Measurements from ENCODE around the gene OR5M10. TPM values are rescaled to one million over a fixed set of nuclear protein-coding genes. Genes with fewer than 3 reads are reported as not detected.

The OR5M10 gene
- total RNA-seq (not detected in 2 replicates), polyA plus RNA-seq (not detected in 2 replicates), polyA minus RNA-seq (not detected in 2 replicates), Bru-seq, nascent RNA (not detected), BruChase-seq, experiment 1, labeled RNA remaining after a 6-hour chase (not detected), BruChase-seq, experiment 2, labeled RNA remaining after a 2-hour chase (not detected)
- not detected in 2 replicates for polyA plus RNA-seq (2011; cell fraction: cytosol; rRNA removed)
- polyA plus RNA-seq (2011; cell fraction: nucleus; rRNA removed): not detected in 2 replicates
- polyA plus RNA-seq (2012): not detected in 2 replicates
- polyA minus RNA-seq (2011; cell fraction: cytosol; rRNA and poly(A)+ RNA removed): not detected
- not detected in 2 replicates for polyA minus RNA-seq (2011; cell fraction: nucleus; rRNA and poly(A)+ RNA removed)
- long read RNA-seq: 0 reads

DNA sequence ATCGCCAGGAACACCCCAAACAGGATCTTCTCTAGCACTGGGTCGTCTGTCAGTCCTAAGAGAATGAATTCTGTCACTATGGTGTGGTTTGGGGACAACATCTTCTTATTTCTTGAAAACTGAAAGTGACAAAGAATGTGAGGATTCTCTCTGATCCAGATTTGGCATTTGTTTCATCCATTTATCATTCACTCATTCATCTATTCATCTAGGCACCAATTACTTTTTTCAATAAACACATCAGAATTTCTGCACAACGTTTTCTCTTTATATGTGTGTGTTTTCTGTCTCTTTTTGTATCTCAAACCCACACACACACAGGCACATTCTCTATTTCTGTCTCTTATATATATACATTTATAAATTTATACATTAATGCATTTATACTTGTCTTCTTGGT is at the start of gene OR5M10:
TSS of gene OR5M10 (minus strand) at position 101 of the 400 bp plus-strand sequence. CDS start at position 101, 0 bp downstream.
- H3K36me3 ChIP-seq (ENCODE audit: control insufficient read depth in 2 of 2, extremely low read depth in 1 of 2, insufficient read depth in 2 of 2, low read length in 2 of 2): no peaks in the 10 kb centered on the region
- no TSS peak for BruUV-seq (replicated peaks)
- H3K9ac ChIP-seq (replicated peaks; ENCODE audit: extremely low read depth, insufficient read depth, low read length): no peak within 1 kb of the TSS
- no peak within 1 kb of the TSS for H3K4me2 ChIP-seq (ENCODE audit: insufficient read depth, low read length)
- H3K9me1 ChIP-seq (replicated peaks; ENCODE audit: control insufficient read depth, extremely low read depth, insufficient read depth, low read length): no peaks in the 10 kb centered on the region
- no peak within 1 kb of the TSS for H3K4me3 ChIP-seq (replicated peaks in 1 of 3; ENCODE audit: insufficient read depth in 1 of 3, low read depth in 1 of 3, low read length in 3 of 3)
- DNase-seq (ENCODE audit: low read depth, low spot score) (no peak), FAIRE-seq (no peak)
- no peaks in the 10 kb centered on the region for H3K27me3 ChIP-seq (ENCODE audit: control insufficient read depth in 2 of 2, insufficient read depth in 2 of 2, low read length in 2 of 2)
- no peaks in the 10 kb centered on the region for H4K20me1 ChIP-seq (replicated peaks; ENCODE audit: control insufficient read depth, extremely low read depth, insufficient read depth, low read length)
- no peak for TF ChIP-seq GATA2 (IDR thresholded peaks at IDR 0.05; ENCODE audit: insufficient read depth, insufficient read length, low read depth, low read length)
- no peak for TF ChIP-seq JUN (IDR thresholded peaks at IDR 0.05; ENCODE audit: borderline replicate concordance, insufficient read depth, insufficient read length, low read depth)
- TF ChIP-seq POLR2A (IDR thresholded peaks at IDR 0.05; ENCODE audit: low read depth, low read length): no peak
- TF ChIP-seq EZH2 (IDR thresholded peaks at IDR 0.05; ENCODE audit: borderline replicate concordance, low read depth, low read length, severe bottlenecking): no peak
- TF ChIP-seq, protein P1, sequence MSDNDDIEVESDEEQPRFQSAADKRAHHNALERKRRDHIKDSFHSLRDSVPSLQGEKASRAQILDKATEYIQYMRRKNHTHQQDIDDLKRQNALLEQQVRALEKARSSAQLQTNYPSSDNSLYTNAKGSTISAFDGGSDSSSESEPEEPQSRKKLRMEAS (IDR thresholded peaks at IDR 0.05; ENCODE audit: insufficient read depth, insufficient read length): no peak
- TF ChIP-seq CTCF (IDR thresholded peaks at IDR 0.05; ENCODE audit: extremely low read depth in 1 of 2, insufficient read depth in 1 of 2, low read depth in 1 of 2, low read length in 2 of 2): no peak
- TF ChIP-seq MYC (IDR thresholded peaks at IDR 0.05; ENCODE audit: low read depth, low read length): no peak
- TF ChIP-seq POLR2AphosphoS5 (IDR thresholded peaks at IDR 0.05; ENCODE audit: insufficient read depth, low read depth, low read length): no peak
- no peak for TF ChIP-seq FOS (IDR thresholded peaks at IDR 0.05; ENCODE audit: borderline replicate concordance, insufficient read depth, low read length)
- ChIA-PET CTCF (no interaction called here), POLR2A (no interaction called here)
- dilution Hi-C loops (cut with MboI; ENCODE audit: extremely low pct_ligation_motif_present, low sequenced_read_pairs) (no loop called here), intact Hi-C loops (cut with micrococcal nuclease) (no loop called here)
- H3K9me3 ChIP-seq (replicated peaks; ENCODE audit: control insufficient read depth, insufficient read depth, low read length): no peaks in the 10 kb centered on the region
- H3K4me1 ChIP-seq (ENCODE audit: control insufficient read depth, extremely low read depth, insufficient read depth, low read length): no peaks in the 10 kb centered on the region
- no peaks in the 10 kb centered on the region for H3K79me2 ChIP-seq (ENCODE audit: control insufficient read depth, insufficient read depth, low read length)
- no peak within 1 kb of the TSS for H3K27ac ChIP-seq (ENCODE audit: insufficient read depth, low read depth, low read length)
- no peak within 1 kb of the TSS for H2AFZ ChIP-seq (ENCODE audit: low read depth, low read length)
